MV-4-11 (cell line): Measurements from ENCODE around the gene MARK3.

ENCODE experiments used
- DNase-seq: peaks from one replicate; lab custom pipeline; 2025; lab: John Stamatoyannopoulos, UW

The MARK3 gene

GRCh38 chr14:103367995-103368394, 17.2 kb upstream of the MARK3 start:
- DNase-seq, result no peak

- no peak for DNase-seq
Observed at GRCh38 chr14:103370087-103370486, 15.1 kb upstream of the MARK3 start.

GRCh38 chr14:103372017-103372416, 13.2 kb upstream of the MARK3 start:
- no peak for DNase-seq

GRCh38 chr14:103372552-103373304, 12.5 kb upstream of the MARK3 start:
- DNase-seq, result peak; percentile 52

- DNase-seq, result no peak
Observed at GRCh38 chr14:103374121-103374520, 11.1 kb upstream of the MARK3 start.

GRCh38 chr14:103377522-103378037, 7.6 kb upstream of the MARK3 start:
- no peak for DNase-seq

- DNase-seq, result no peak
Observed at GRCh38 chr14:103378038-103378854, 7.0 kb upstream of the MARK3 start.

- peak; percentile 75 for DNase-seq
Observed at GRCh38 chr14:103380719-103381377, 4.4 kb upstream of the MARK3 start.

GRCh38 chr14:103382376-103382775, 2.8 kb upstream of the MARK3 start:
- peak; percentile 62 for DNase-seq

GRCh38 chr14:103384450-103385151, 614 bp upstream of the MARK3 start:
- no peak for DNase-seq

- peak; percentile 20 for DNase-seq
Observed at GRCh38 chr14:103385929-103386712, 906 bp downstream of the MARK3 start.

GRCh38 chr14:103386713-103387329, 1.6 kb downstream of the MARK3 start:
- no peak for DNase-seq

- DNase-seq, result no peak
Observed at GRCh38 chr14:103388664-103389063, 3.4 kb downstream of the MARK3 start.

- no peak for DNase-seq
Observed at GRCh38 chr14:103390605-103391004, 5.4 kb downstream of the MARK3 start.

GRCh38 chr14:103391048-103391447, 5.8 kb downstream of the MARK3 start:
- peak; percentile 80 for DNase-seq

- no peak for DNase-seq
Observed at GRCh38 chr14:103392106-103392505, 6.9 kb downstream of the MARK3 start.

- DNase-seq, result no peak
Observed at GRCh38 chr14:103392572-103392971, 7.4 kb downstream of the MARK3 start.

- DNase-seq, result no peak
Observed at GRCh38 chr14:103393070-103393469, 7.9 kb downstream of the MARK3 start.

- DNase-seq, result no peak
Observed at GRCh38 chr14:103393676-103394626, 8.7 kb downstream of the MARK3 start.
